ENCODE measurements around the gene RAB35.

The RAB35 gene

GRCh38 chr12:120096671-120097202 is 19.8 kb downstream of the RAB35 start:
- Histone ChIP-seq H3K27me3 (ENCODE audit: control insufficient read depth in 1 of 2, insufficient read depth in 2 of 2, low read length in 2 of 2) (no peaks in the 10 kb centered on the region), H3K4me1 (ENCODE audit: control insufficient read depth in 1 of 2, insufficient read depth in 2 of 2, low read length in 2 of 2) (peaks cover 0 to 16% of the 10 kb centered on the region in 2 donors), H3K36me3 (ENCODE audit: control insufficient read depth in 1 of 2, insufficient read depth in 2 of 2, low read length in 2 of 2) (peaks cover 28 to 66% of the 10 kb centered on the region in 2 donors), H3K9ac (ENCODE audit: low read depth in 1 of 2, low read length in 2 of 2) (no peak overlapping the region), H3K9me3 (ENCODE audit: control insufficient read depth in 1 of 2, low read length in 2 of 2) (no peaks in the 10 kb centered on the region), H3K4me3 (ENCODE audit: low read depth in 1 of 2, low read length in 2 of 2) (no peak overlapping the region), H3K27ac (ENCODE audit: low read depth, low read length) (no peak overlapping the region)

GRCh38 chr12:120095736-120096135 is 20.8 kb downstream of the RAB35 start:
- Histone ChIP-seq H3K27ac (ENCODE audit: low read depth, low read length) (no peak overlapping the region), H3K36me3 (ENCODE audit: control insufficient read depth in 1 of 2, insufficient read depth in 2 of 2, low read length in 2 of 2) (peaks cover 28 to 65% of the 10 kb centered on the region in 2 donors), H3K9ac (ENCODE audit: low read depth in 1 of 2, low read length in 2 of 2) (no peak overlapping the region), H3K4me3 (ENCODE audit: low read depth in 1 of 2, low read length in 2 of 2) (no peak overlapping the region), H3K27me3 (ENCODE audit: control insufficient read depth in 1 of 2, insufficient read depth in 2 of 2, low read length in 2 of 2) (no peaks in the 10 kb centered on the region), H3K4me1 (ENCODE audit: control insufficient read depth in 1 of 2, insufficient read depth in 2 of 2, low read length in 2 of 2) (peaks cover 0 to 6% of the 10 kb centered on the region in 2 donors), H3K9me3 (ENCODE audit: control insufficient read depth in 1 of 2, low read length in 2 of 2) (no peaks in the 10 kb centered on the region)

GRCh38 chr12:120095331-120095730 is 21.2 kb downstream of the RAB35 start:
- H3K27ac ChIP-seq (ENCODE audit: low read depth, low read length): no peak overlapping the region
- peaks cover 28 to 62% of the 10 kb centered on the region in 2 donors for H3K36me3 ChIP-seq (ENCODE audit: control insufficient read depth in 1 of 2, insufficient read depth in 2 of 2, low read length in 2 of 2)
- no peak overlapping the region for H3K4me3 ChIP-seq (ENCODE audit: low read depth in 1 of 2, low read length in 2 of 2)
- peaks cover 0 to 3% of the 10 kb centered on the region in 2 donors for H3K4me1 ChIP-seq (ENCODE audit: control insufficient read depth in 1 of 2, insufficient read depth in 2 of 2, low read length in 2 of 2)
- H3K27me3 ChIP-seq (ENCODE audit: control insufficient read depth in 1 of 2, insufficient read depth in 2 of 2, low read length in 2 of 2): no peaks in the 10 kb centered on the region
- H3K9ac ChIP-seq (ENCODE audit: low read depth in 1 of 2, low read length in 2 of 2): no peak overlapping the region
- H3K9me3 ChIP-seq (ENCODE audit: control insufficient read depth in 1 of 2, low read length in 2 of 2): no peaks in the 10 kb centered on the region

GRCh38 chr12:120094485-120094884 is 22.1 kb downstream of the RAB35 start:
- Histone ChIP-seq H3K27me3 (ENCODE audit: control insufficient read depth in 1 of 2, insufficient read depth in 2 of 2, low read length in 2 of 2) (no peaks in the 10 kb centered on the region), H3K4me1 (ENCODE audit: control insufficient read depth in 1 of 2, insufficient read depth in 2 of 2, low read length in 2 of 2) (no peaks in the 10 kb centered on the region), H3K4me3 (ENCODE audit: low read depth in 1 of 2, low read length in 2 of 2) (no peak overlapping the region), H3K36me3 (ENCODE audit: control insufficient read depth in 1 of 2, insufficient read depth in 2 of 2, low read length in 2 of 2) (peaks cover 26 to 54% of the 10 kb centered on the region in 2 donors), H3K9me3 (ENCODE audit: control insufficient read depth in 1 of 2, low read length in 2 of 2) (no peaks in the 10 kb centered on the region), H3K9ac (ENCODE audit: low read depth in 1 of 2, low read length in 2 of 2) (no peak overlapping the region), H3K27ac (ENCODE audit: low read depth, low read length) (no peak overlapping the region)

GRCh38 chr12:120093592-120094355 is 22.8 kb downstream of the RAB35 start:
- Histone ChIP-seq H3K9ac (ENCODE audit: low read depth in 1 of 2, low read length in 2 of 2) (no peak overlapping the region), H3K4me3 (ENCODE audit: low read depth in 1 of 2, low read length in 2 of 2) (no peak overlapping the region), H3K36me3 (ENCODE audit: control insufficient read depth in 1 of 2, insufficient read depth in 2 of 2, low read length in 2 of 2) (peaks cover 19 to 47% of the 10 kb centered on the region in 2 donors), H3K27me3 (ENCODE audit: control insufficient read depth in 1 of 2, insufficient read depth in 2 of 2, low read length in 2 of 2) (no peaks in the 10 kb centered on the region), H3K4me1 (ENCODE audit: control insufficient read depth in 1 of 2, insufficient read depth in 2 of 2, low read length in 2 of 2) (no peaks in the 10 kb centered on the region), H3K9me3 (ENCODE audit: control insufficient read depth in 1 of 2, low read length in 2 of 2) (no peaks in the 10 kb centered on the region), H3K27ac (ENCODE audit: low read depth, low read length) (no peak overlapping the region)

- Histone ChIP-seq H3K36me3 (ENCODE audit: control insufficient read depth in 1 of 2, insufficient read depth in 2 of 2, low read length in 2 of 2) (peaks cover 16 to 42% of the 10 kb centered on the region in 2 donors), H3K9ac (ENCODE audit: low read depth in 1 of 2, low read length in 2 of 2) (no peak overlapping the region), H3K4me1 (ENCODE audit: control insufficient read depth in 1 of 2, insufficient read depth in 2 of 2, low read length in 2 of 2) (no peaks in the 10 kb centered on the region), H3K27me3 (ENCODE audit: control insufficient read depth in 1 of 2, insufficient read depth in 2 of 2, low read length in 2 of 2) (no peaks in the 10 kb centered on the region), H3K27ac (ENCODE audit: low read depth, low read length) (no peak overlapping the region), H3K9me3 (ENCODE audit: control insufficient read depth in 1 of 2, low read length in 2 of 2) (no peaks in the 10 kb centered on the region), H3K4me3 (ENCODE audit: low read depth in 1 of 2, low read length in 2 of 2) (no peak overlapping the region)
These were observed 23.3 kb downstream of the RAB35 start for GRCh38 chr12:120093336-120093591.

GRCh38 chr12:120092551-120093335 is 23.8 kb downstream of the RAB35 start:
- Histone ChIP-seq H3K9ac (ENCODE audit: low read depth in 1 of 2, low read length in 2 of 2) (no peak overlapping the region), H3K36me3 (ENCODE audit: control insufficient read depth in 1 of 2, insufficient read depth in 2 of 2, low read length in 2 of 2) (peaks cover 13 to 38% of the 10 kb centered on the region in 2 donors), H3K27me3 (ENCODE audit: control insufficient read depth in 1 of 2, insufficient read depth in 2 of 2, low read length in 2 of 2) (no peaks in the 10 kb centered on the region), H3K9me3 (ENCODE audit: control insufficient read depth in 1 of 2, low read length in 2 of 2) (no peaks in the 10 kb centered on the region), H3K4me1 (ENCODE audit: control insufficient read depth in 1 of 2, insufficient read depth in 2 of 2, low read length in 2 of 2) (peaks cover under 1% of the 10 kb centered on the region in 2 donors), H3K4me3 (ENCODE audit: low read depth in 1 of 2, low read length in 2 of 2) (no peak overlapping the region), H3K27ac (ENCODE audit: low read depth, low read length) (no peak overlapping the region)

- Histone ChIP-seq H3K4me1 (ENCODE audit: control insufficient read depth in 1 of 2, insufficient read depth in 2 of 2, low read length in 2 of 2) (peaks cover 7 to 9% of the 10 kb centered on the region in 2 donors), H3K27ac (ENCODE audit: low read depth, low read length) (no peak overlapping the region), H3K4me3 (ENCODE audit: low read depth in 1 of 2, low read length in 2 of 2) (no peak overlapping the region), H3K9me3 (ENCODE audit: control insufficient read depth in 1 of 2, low read length in 2 of 2) (no peaks in the 10 kb centered on the region), H3K9ac (ENCODE audit: low read depth in 1 of 2, low read length in 2 of 2) (no peak overlapping the region), H3K36me3 (ENCODE audit: control insufficient read depth in 1 of 2, insufficient read depth in 2 of 2, low read length in 2 of 2) (peaks cover 3 to 26% of the 10 kb centered on the region in 2 donors), H3K27me3 (ENCODE audit: control insufficient read depth in 1 of 2, insufficient read depth in 2 of 2, low read length in 2 of 2) (no peaks in the 10 kb centered on the region)
These were observed 25.0 kb downstream of the RAB35 start for GRCh38 chr12:120091371-120092090.

GRCh38 chr12:120090626-120091295 is 25.8 kb downstream of the RAB35 start:
- H3K36me3 ChIP-seq (ENCODE audit: control insufficient read depth in 1 of 2, insufficient read depth in 2 of 2, low read length in 2 of 2): peaks cover 0 to 18% of the 10 kb centered on the region in 2 donors
- H3K27me3 ChIP-seq (ENCODE audit: control insufficient read depth in 1 of 2, insufficient read depth in 2 of 2, low read length in 2 of 2): no peaks in the 10 kb centered on the region
- H3K27ac ChIP-seq (ENCODE audit: low read depth, low read length): no peak overlapping the region
- H3K9me3 ChIP-seq (ENCODE audit: control insufficient read depth in 1 of 2, low read length in 2 of 2): no peaks in the 10 kb centered on the region
- no peak overlapping the region for H3K4me3 ChIP-seq (ENCODE audit: low read depth in 1 of 2, low read length in 2 of 2)
- H3K4me1 ChIP-seq (ENCODE audit: control insufficient read depth in 1 of 2, insufficient read depth in 2 of 2, low read length in 2 of 2): peaks cover 10% of the 10 kb centered on the region in 2 donors
- H3K9ac ChIP-seq (ENCODE audit: low read depth in 1 of 2, low read length in 2 of 2): no peak overlapping the region
